ENCODE results near the gene PARP12. TPM values are rescaled to one million over a fixed set of nuclear protein-coding genes. Genes with fewer than 3 reads are reported as not detected.

PARP12 gene
- total RNA-seq, 2 donors from 2014 or later: 134 to 138 TPM

- no peak for DNase-seq
- Mint-ChIP-seq H3K4me1 (peaks cover 14% of the 10 kb centered on the region), H3K4me3 (no peak overlapping the region), H3K27me3 (no peaks in the 10 kb centered on the region), H3K36me3 (ENCODE audit: low read depth) (peaks cover 2% of the 10 kb centered on the region), H3K27ac (no peak overlapping the region)
- H3K9me3 ChIP-seq (ENCODE audit: control insufficient read depth, low read length, poor library complexity, severe bottlenecking): no peaks in the 10 kb centered on the region
- no peak for ATAC-seq
Measured at GRCh38 chr7:139985811-139986210, 76.9 kb downstream of the PARP12 start.

GRCh38 chr7:139984642-139985539 lies 77.9 kb downstream of the PARP12 start:
- DNase-seq (no peak), ATAC-seq (no peak)
- no peaks in the 10 kb centered on the region for H3K27me3 Mint-ChIP-seq
- peaks cover 21% of the 10 kb centered on the region for H3K4me1 Mint-ChIP-seq
- peaks cover 2% of the 10 kb centered on the region for H3K36me3 Mint-ChIP-seq (ENCODE audit: low read depth)
- no peak overlapping the region for H3K4me3 Mint-ChIP-seq
- peak overlapping the region; percentile 68 for H3K27ac Mint-ChIP-seq
- H3K9me3 ChIP-seq (ENCODE audit: control insufficient read depth, low read length, poor library complexity, severe bottlenecking): no peaks in the 10 kb centered on the region

GRCh38 chr7:139982927-139983920 lies 79.5 kb downstream of the PARP12 start:
- no peak overlapping the region for H3K4me3 Mint-ChIP-seq
- DNase-seq (no peak), ATAC-seq (no peak)
- peak overlapping the region; percentile 68 for H3K27ac Mint-ChIP-seq
- peaks cover 18% of the 10 kb centered on the region for H3K4me1 Mint-ChIP-seq
- peaks cover 2% of the 10 kb centered on the region for H3K36me3 Mint-ChIP-seq (ENCODE audit: low read depth)
- H3K27me3 Mint-ChIP-seq: no peaks in the 10 kb centered on the region
- H3K9me3 ChIP-seq (ENCODE audit: control insufficient read depth, low read length, poor library complexity, severe bottlenecking): no peaks in the 10 kb centered on the region

GRCh38 chr7:139981511-139981895 lies 81.2 kb downstream of the PARP12 start:
- Mint-ChIP-seq H3K36me3 (ENCODE audit: low read depth) (no peaks in the 10 kb centered on the region), H3K4me1 (peaks cover 21% of the 10 kb centered on the region), H3K27ac (peak overlapping the region; percentile 93), H3K4me3 (peak overlapping the region; percentile 92), H3K27me3 (no peaks in the 10 kb centered on the region)
- DNase-seq (no peak), ATAC-seq (no peak)
- H3K9me3 ChIP-seq (ENCODE audit: control insufficient read depth, low read length, poor library complexity, severe bottlenecking): no peaks in the 10 kb centered on the region

GRCh38 chr7:139976838-139977656 lies 85.7 kb downstream of the PARP12 start:
- no peaks in the 10 kb centered on the region for H3K9me3 ChIP-seq (ENCODE audit: control insufficient read depth, low read length, poor library complexity, severe bottlenecking)
- ATAC-seq: no peak
- no peaks in the 10 kb centered on the region for H3K27me3 Mint-ChIP-seq
- H3K4me1 Mint-ChIP-seq: peaks cover 18% of the 10 kb centered on the region
- H3K27ac Mint-ChIP-seq: no peak overlapping the region
- DNase-seq: no peak
- no peaks in the 10 kb centered on the region for H3K36me3 Mint-ChIP-seq (ENCODE audit: low read depth)
- no peak overlapping the region for H3K4me3 Mint-ChIP-seq

GRCh38 chr7:139976055-139976837 lies 86.5 kb downstream of the PARP12 start:
- ATAC-seq: no peak
- DNase-seq: no peak
- Mint-ChIP-seq H3K4me3 (no peak overlapping the region), H3K36me3 (ENCODE audit: low read depth) (peaks cover 2% of the 10 kb centered on the region), H3K27ac (no peak overlapping the region), H3K4me1 (peaks cover 18% of the 10 kb centered on the region), H3K27me3 (no peaks in the 10 kb centered on the region)
- H3K9me3 ChIP-seq (ENCODE audit: control insufficient read depth, low read length, poor library complexity, severe bottlenecking): no peaks in the 10 kb centered on the region

GRCh38 chr7:139974179-139974811 lies 88.5 kb downstream of the PARP12 start:
- Mint-ChIP-seq H3K4me3 (no peak overlapping the region), H3K27me3 (no peaks in the 10 kb centered on the region), H3K36me3 (ENCODE audit: low read depth) (peaks cover 2% of the 10 kb centered on the region), H3K27ac (no peak overlapping the region), H3K4me1 (peaks cover 10% of the 10 kb centered on the region)
- DNase-seq (no peak), ATAC-seq (no peak)
- no peaks in the 10 kb centered on the region for H3K9me3 ChIP-seq (ENCODE audit: control insufficient read depth, low read length, poor library complexity, severe bottlenecking)

Other genes with a start within 250 kb of the PARP12 start
- 10 to 100 TPM; 19.6 to 20.9 TPM for gene TBXAS1, start 233.7 kb downstream of the PARP12 start, total RNA-seq
- 10 to 100 TPM; 35.1 to 47.2 TPM for gene KDM7A, start 114.0 kb upstream of the PARP12 start, total RNA-seq